ENCODE results near the gene CDK5RAP2.

- TF ChIP-seq CTCF (conservative IDR thresholded peaks at IDR 0.05; ENCODE audit: low read length), result no peak
- TF ChIP-seq EZH2phosphoT487 (IDR thresholded peaks at IDR 0.05; ENCODE audit: borderline replicate concordance), result no peak
Observed at GRCh38 chr9:120559546-120559945, 20.4 kb downstream of the CDK5RAP2 start.
